SIG-M5 treated with dmso at 0.1 percent for 504 hours (cell line): Measurements from ENCODE around the gene FMOD.

ENCODE experiments used
- DNase-seq: peaks from one replicate; lab custom pipeline; 2025; ENCODE audit not compliant: unreplicated experiment; lab: John Stamatoyannopoulos, UW

The FMOD gene

DNA sequence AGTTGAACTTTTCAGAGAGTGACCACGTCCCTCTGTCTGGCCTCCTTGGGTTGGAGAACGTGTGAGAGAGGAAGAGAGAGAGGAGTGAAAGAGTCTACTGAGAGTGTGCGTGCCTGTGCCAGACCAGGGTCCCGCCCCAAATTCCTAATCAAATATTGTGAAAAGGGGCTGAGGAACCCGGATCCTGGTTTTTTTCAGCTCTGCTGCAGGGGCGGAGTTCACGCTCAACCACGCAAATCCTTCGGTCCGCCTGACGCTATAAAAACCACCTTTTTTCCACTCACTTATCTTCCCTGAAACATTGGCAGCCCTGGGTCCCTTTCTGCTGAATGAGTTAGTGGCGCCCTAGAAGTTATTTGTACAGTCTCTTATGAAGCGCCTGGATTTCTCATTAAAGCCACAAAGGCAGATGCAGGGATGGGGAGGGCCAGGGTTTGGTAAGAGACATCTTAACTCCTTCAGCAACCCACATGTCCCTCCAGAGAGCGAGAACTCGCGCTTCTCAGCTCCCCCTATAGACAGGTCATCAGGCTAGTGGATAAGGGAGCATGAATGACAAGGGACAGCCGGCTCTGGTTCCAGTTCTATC, at the start of gene FMOD:
FMOD (minus strand) TSS at position 86 of the 589 bp plus-strand sequence. CDS start 2,852 bp downstream, outside the sequence.
- DNase-seq: peak; percentile 24

DNA sequence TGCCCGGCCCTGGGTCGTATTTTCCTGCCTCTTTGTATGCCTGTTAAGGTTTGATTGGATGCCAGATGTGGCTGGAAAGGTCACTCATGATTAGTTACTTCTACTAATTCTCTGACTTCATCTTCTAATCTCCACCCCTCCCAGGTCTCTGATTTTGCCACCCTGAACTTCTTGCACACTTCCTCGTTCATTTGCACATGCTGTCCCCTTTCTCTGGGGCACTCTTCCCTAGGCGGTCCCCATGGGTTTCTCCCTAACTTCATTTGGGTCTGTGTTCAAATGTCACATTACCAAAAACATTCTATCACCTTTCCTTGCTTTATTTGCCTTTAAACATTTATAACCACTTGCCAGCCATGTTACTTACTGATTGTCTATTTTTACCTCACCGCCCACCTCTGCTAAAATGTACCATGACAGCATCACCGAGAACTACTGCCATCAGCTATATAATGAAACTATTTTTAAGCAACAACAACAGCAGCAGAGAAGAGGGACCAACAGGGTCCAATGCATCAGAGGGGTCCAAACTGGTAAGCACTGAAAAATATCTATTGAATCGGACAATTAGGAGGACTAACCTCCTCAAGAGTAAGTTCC, 45.8 kb upstream of the FMOD start:
- no peak for DNase-seq

DNA sequence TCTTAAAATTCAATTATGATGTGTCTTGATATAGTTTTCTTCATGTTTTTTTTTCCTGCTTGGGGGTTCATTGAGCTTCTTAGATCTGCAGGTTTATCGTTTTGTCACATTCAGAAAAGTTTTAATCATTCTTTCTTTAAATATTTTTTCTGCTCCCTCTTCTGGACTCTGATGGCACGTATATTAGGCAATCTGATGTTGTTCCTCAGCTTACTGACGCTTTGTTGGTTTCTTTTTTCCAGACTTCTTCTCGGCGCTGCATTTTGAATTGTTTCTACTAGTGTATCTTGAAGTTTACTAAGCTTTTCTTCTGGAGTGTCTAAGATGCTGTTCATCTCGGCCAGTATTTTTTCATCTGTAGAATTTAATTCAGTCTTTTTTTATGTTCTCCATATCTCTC, 44.8 kb upstream of the FMOD start:
- no peak for DNase-seq

DNA sequence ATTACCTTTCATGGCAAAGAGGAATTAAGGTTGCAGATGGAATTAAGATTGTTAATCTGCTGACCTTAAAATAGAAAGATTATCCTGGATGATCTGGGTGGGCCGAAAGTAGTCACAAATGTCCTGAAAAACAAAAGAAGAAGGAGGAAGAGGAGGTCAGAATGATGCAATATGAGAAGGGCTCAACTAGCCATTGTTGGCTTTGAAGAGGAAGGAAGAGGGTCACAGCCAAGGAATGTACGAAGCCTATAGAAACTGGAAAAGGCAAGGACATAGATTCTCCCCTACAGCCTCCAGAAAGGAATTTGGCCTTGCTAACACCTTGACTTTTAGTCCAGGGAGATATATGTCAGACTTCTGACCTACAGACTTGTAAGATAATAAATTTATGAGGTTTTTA, 39.4 kb upstream of the FMOD start:
- DNase-seq: peak; percentile 16

DNA sequence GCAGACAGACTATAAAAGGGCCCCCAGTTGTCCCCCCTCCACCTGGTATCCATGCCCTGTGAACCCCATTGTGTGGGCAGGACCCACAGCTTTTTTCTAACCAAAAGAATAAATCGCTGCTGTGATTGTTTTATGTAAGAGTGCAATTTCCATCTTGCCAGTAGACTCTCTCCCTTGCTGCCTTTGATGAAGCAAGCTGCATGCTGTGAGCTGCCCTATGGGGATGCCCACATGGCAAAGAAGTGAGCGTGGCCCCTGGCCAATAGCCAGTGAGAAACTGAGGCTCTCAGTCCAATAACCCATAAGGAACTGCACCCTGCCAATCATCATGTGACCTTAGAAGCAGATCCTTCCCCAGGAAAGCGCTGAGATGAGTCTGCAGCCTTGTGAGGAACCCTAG, 37.8 kb upstream of the FMOD start:
- no peak for DNase-seq

DNA sequence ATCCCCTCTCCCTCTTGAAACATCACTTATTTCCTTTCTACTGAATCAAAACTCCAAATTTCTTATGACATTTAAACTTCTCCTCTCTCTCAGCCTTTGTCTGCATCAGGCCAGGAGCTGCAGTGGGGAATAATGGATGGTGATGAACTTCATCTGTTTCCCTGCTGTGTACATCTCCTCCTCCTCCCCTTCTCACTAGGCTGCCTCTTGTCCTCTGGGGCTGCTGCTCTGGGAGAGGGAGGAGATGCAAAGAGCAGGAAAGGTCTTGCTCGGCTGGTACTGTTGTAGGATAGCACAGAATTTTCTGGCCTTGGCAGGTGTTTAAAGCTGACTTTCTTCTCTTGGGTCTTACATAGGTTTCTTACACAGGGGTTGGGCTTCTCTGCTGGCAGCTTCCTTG, 31.1 kb upstream of the FMOD start:
- no peak for DNase-seq

DNA sequence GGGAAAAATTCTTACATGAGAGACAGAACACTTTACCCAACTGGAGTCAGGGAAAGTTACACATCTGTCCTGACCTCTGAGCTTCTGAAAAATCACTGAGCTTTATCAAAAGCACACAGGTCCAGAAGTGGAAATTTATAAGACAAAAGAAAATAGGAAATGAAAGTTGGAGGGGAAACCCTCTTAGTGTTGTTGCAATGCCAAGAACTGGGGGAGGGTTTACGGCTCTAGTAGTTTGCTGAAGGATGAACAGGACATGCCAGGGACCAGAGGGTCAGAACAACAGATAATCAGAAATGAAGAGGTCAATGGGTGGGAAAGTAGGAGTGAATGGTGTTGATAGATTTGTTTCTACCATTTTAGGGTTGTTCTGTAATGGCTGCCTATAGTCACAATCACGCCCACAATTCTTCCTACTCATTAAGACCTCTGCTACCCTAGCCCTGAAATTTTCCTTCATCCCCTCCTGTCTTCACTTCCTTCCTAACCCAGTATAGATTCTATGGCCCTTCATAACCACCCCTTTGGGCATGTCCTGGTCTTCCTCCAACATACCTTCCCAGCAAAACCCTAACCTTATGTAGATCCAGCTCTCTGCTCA, 30.3 kb upstream of the FMOD start:
- DNase-seq: peak; percentile 70

DNA sequence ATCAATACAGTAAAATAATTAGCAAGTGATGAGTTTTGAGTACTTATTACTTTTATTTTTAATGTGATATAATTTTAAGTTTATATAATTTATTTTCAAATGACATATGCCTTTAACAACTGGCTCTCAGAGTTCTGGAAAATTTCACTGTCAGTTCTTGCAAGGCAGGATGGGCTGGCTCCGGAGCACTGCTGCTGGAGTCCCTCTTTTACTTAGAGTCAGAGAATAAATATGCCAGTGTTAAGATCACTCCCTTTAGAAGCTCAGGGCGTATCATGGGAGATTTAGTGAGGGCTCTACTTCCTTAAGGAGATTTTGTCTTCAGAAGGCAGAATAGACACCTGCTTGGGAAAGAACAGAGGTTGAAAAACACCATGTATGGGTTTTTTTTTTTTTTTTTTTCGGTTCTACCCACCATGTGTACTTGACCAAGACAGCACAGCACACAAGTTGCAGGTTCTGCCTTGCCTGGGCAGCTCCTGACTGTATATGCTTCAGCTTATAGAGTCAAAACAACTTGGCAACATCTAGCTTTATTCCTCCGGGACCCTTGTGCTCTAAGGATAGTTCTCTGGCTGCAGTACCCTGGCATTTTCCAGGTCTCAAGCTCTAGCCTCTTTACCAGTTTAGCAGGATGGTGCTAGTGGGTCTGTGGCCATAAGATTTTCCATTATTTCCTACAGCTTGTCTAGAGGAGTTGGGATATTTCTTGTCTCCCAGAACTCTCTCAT, 29.7 kb upstream of the FMOD start:
- DNase-seq: no peak

DNA sequence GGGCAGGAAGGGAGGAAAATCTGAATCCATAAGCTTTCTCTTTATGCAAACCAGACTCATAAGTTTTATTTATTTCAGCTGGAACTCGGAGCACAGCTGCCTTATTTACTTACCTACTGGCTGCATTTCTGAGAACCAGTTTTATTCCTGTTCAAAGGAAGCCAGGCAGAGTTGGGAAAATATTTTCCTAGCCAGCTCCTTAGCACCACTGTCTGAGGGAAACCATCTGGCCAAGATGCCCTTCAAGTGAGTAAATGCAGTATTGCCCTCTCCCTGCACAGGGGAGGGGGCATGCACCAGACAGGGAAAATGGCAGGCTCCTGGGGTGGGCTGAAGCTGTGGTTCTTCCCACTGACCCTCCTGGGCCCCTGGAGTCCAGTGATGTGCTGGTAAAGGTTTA, 28.9 kb upstream of the FMOD start:
- DNase-seq: no peak

DNA sequence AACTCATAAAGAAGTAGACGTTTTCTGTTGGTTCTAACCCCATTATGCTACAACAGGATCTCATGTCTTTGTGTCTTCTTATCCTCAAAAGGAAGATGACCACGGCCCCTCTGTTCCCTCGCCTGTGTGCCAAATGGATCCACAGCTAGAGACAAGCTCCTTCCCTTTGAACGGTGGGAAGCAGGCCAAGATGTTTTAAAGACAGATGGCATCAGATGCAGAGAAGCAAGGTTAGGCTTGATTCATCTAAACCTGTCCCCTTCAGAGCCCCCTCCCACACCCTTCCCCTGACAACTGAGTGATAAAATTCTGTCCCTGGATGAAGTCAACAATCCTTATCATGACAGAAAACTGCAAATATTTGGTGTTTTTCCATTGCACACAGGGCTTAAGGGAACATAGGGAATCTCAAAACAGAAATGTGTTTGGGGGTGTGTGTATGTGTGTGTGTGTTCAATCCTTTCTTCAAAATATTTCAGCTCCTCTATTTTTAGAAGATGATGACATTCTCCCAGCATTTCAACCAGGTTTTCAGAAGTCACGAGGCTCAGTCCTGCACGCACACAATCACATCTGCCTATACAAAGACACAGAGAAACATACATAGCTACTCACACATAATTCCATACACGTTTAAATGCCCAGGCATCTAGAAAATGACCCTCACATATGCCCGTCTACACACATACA, 27.8 kb upstream of the FMOD start:
- no peak for DNase-seq

DNA sequence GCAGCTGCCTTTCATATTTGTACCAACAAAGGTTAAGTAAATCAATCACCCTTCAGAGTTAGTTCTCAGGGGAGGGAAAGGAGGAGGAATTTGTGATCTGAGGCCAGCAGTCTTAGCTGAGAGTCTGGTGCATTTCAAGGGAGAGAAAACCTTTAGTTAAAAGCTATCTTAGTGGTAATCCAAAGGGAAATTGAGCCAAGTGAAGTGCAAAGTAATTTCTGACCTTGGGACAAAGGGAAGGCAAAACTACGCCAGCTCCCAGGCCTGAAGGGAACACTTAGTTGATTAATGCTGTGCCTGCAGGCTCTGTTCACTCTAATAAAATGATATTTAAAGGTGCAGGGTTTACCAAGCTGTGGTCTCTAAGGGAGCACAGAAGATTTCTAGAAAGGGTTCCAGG, 23.1 kb upstream of the FMOD start:
- DNase-seq: no peak

DNA sequence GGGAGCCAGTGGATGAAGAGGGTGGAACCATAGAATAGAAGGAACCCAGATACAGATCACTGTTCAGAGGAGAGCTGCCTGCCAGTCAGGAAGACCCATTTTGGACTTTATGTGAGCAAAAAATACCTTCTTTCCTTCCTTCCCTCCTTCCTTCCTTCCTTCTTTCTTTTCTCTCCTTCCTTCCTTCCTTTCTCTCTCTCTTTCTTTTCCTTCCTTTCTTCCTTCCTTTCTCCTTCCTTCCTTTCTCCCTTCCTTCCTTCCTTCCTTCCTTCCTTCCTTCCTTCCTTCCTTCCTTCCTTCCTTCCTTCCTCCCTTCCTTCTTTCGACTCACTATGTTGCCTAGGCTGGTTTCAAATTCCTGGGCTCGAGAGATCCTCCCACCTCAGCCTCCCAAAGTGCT, 22.1 kb upstream of the FMOD start:
- no peak for DNase-seq

DNA sequence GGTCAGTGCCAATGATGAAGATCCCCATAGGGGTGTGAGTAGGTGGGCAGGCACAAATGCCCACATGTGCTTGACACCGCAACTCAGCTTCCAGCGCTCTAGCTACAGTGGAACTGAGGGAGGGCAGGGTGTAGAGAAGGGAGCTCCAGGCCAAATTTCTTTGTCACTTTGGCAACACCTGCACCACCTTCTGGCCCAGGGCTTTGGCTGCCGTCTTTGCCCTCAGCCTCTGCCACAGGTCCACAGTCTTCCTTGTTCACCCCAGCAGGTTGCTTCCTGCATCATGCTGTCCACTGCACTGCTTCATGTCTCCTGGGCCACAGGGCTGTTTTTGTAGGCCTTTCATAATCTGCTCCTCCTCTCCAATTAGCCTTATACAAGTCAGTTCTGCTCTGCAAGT, 20.4 kb upstream of the FMOD start:
- DNase-seq: no peak

DNA sequence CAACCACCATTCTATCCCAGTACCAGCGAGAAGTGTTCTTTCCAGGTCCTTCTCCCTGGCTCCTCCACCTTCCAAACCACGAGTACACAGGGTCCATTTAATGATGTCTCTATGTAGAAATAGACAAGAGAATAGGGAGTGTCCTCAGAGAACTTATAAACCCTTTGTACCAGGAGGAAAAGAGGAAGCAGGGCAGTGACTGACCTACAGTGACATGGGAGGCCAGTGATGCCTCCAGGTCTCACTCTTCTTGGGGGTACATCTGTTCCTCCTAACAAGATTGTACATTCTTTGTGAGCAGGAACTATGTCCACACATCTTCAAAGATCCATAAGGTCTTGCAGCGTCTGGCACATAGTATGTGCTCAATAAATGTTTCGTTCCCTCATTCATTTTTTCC, 18.7 kb upstream of the FMOD start:
- peak; percentile 70 for DNase-seq

DNA sequence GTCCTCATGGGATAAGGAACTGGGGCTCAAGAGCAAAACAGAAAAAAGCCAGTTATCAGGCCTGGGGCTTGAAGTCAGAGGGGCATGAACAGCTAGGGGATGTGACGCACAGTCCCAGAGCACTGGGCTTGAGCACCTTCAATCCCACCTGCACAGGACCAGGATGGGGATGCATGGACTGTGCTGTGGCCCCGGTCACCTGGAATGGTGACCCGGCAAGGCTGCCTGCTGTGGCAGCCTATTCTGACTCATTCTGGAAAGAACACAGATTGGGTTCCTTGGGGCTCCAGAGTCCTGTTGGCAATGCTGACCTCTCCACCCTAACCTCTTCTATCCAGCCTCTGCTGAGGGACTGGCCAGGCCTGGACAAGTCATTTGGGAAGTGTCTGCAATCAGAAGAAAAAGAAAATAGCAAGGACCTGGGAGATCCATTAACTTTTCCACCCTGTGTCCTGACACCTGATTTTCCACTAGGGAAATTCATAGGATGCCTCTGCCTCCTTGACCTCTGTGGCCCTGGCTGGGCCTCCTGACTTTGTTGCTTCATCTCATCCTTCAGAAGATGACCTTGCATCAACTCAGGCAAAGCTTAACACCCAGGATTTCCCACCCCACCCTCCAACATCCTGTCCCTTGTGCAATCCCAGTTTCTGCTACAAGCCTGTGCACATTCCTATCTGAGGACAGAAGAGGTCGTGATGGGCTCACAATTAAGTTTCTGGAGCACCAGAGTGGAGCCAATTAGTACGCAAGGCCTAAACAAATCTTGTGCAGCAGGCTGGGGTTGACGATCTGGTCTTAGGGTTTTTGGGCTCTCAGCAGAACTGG, 17.9 kb upstream of the FMOD start:
- DNase-seq: peak; percentile 84

DNA sequence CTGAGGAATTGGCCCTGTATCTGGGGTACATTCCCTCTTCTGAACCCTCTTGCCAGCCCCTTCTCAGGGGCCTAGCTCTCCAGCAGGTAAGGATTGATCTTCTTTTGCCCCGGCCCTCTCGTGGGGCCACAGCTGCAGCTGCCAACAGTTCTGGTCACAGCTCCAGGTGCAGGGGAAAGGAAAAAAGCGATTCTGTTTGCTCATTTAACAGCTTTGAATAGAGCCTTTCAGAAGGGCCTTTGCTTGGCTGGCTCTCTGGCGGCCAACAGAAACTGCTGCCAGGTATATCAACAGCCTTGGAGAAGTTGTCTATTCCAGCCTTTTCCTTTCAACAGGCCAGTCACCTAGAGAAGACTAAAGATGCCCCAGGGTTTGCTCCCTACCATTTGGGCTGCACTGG, 16.1 kb upstream of the FMOD start:
- no peak for DNase-seq

DNA sequence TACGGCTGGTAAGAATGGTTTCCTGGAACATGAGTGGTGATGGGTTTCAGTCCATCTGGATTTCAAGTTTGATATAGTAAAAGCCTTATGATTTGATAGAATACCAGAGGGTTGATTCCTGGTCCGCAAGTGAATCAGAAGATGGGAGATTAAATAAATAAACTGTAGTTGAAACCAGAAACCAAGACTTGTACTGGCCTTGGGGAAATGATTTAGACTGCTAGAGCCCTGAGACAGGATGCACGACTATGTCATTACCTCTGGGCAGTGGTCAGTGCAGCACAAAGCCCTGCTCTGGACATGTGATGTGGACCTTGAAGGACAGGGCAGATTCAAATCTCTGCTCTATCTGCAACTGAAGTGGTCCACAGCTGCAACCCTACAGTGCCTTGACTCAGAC, 15.6 kb upstream of the FMOD start:
- DNase-seq: no peak

DNA sequence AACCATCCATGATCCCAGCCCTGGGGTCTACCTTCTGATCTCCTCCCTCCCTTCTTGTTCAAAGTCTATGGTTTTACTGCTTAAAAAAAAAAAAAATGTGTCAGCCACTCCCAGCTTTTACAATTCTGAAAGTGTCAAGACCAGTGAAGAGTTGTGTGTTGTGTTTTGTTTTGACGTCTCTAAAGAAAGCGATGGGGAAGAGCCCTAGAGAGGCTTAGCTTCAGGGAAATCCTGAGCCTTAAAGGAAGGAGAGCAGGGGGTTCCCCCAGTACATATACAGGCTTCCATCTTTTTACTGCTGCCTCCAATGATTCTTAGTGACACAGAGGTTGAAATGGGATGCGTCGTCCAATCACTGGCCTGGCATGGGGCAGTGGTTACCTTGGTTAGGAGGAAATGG, 13.9 kb upstream of the FMOD start:
- DNase-seq: no peak

DNA sequence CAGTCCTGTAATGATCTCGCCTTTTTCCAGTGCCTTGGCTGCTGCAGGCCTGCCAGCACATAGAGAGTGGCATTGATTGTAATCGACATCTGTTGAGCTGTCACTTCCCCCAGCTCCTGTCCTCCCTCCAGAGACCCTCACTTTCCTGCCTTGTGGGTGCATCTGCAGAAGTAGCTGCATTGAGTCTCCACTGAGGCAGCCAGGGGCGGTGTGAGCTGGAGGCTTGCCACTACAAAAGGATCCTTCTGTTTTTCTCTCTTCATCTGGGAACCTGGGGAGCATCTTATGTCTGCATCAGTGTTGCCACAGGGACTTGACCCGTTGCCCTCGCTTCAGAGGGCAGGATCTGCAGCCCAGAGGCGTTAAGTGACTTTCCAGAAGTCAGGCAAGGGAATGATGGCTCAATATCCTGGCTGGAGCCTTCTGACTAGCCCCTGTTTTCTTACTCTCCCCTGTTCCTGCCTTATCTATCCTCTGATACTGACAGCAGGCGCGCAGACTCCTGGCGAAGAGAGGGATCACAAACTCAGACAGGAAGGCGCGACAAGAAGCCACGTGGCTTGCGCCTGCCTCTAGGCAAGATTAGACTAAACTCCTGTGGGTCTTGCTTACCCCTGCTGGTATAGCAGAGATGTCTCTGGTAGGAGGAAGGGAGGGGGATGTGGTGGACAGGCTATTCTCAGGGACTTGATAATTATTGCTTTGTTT, 13.3 kb upstream of the FMOD start:
- no peak for DNase-seq

DNA sequence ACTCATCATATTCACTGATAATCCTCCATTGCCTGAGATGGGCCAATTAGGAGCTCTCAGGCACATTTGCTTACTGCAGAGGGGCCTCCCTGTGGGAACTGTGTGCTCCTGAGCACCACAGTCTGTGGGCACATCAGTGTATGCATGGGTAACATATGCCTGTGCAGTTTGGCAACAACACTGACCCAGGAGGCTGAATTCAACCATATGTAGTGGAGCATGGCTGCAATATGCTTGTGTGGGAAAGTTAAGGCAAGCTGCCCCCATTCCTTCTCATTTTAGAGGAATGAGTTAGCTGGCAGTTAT, 11.8 kb upstream of the FMOD start:
- DNase-seq: no peak
